K562 (cell line): Measurements from ENCODE around the gene CCDC28B. TPM values are rescaled to one million over a fixed set of nuclear protein-coding genes. Genes with fewer than 3 reads are reported as not detected.
A peak's percentile ranks its signal among the peaks of the same experiment; 100 is the strongest.

Source experiments
- ADNP ChIP-seq: fragments of 200-800 bp; sonication (Bioruptor generic); IDR thresholded peaks from 2 replicates; pipeline ENCODE4 v1.6.1; 2016; ENCODE audit warnings: missing genetic modification characterization, missing compliant biosample characterization
- CEBPB ChIP-seq: fragments of 450-650 bp; IDR thresholded peaks from 2 replicates; pipeline ENCODE4 v1.6.1; 2016; ENCODE audit warnings: missing genetic modification characterization, missing compliant biosample characterization
- ILF3 ChIP-seq: fragments of 450-650 bp; IDR thresholded peaks from 2 replicates; pipeline ENCODE4 v1.6.1; 2018; ENCODE audit warnings: antibody characterized with exemption, mild to moderate bottlenecking, moderate library complexity, borderline replicate concordance
- KDM1A ChIP-seq, 2 experiments: fragments of 450-650 bp; IDR thresholded peaks; 2 replicates each; pipeline ENCODE4 v1.6.1; 2016; ENCODE audit warnings: mild to moderate bottlenecking in 2 of 2
- MCM5 ChIP-seq: fragments of 450-650 bp; IDR thresholded peaks from 2 replicates; pipeline ENCODE4 v1.6.1; 2016; ENCODE audit warnings: low read depth
- MEIS2 ChIP-seq: fragments of 450-650 bp; IDR thresholded peaks from 2 replicates; pipeline ENCODE4 v1.6.1; 2014; ENCODE audit warnings: mild to moderate bottlenecking; ENCODE audit not compliant: partially characterized antibody
- MTA1 ChIP-seq: fragments of 450-650 bp; IDR thresholded peaks from 2 replicates; pipeline ENCODE4 v1.6.1; 2017; ENCODE audit warnings: borderline replicate concordance
- SLC30A9 ChIP-seq: fragments of 250-450 bp; sonication (Bioruptor Pico); IDR thresholded peaks from 2 replicates; pipeline ENCODE4 v1.8.0; 2022; ENCODE audit warnings: mild to moderate bottlenecking, moderate library complexity
- TARDBP ChIP-seq: fragments of 450-650 bp; IDR thresholded peaks from 2 replicates; pipeline ENCODE4 v1.6.1; 2016
- ZBED1 ChIP-seq: IDR thresholded peaks from 2 replicates; pipeline ENCODE4 v1.6.1; 2014
- ZEB2 ChIP-seq: fragments of 450-650 bp; IDR thresholded peaks from 2 replicates; pipeline ENCODE4 v1.6.1; 2016
- ZKSCAN8 ChIP-seq: fragments of 200-800 bp; sonication (Bioruptor generic); IDR thresholded peaks from 2 replicates; pipeline ENCODE4 v1.6.1; 2016; ENCODE audit warnings: missing genetic modification characterization, missing compliant biosample characterization
- ZNF133 ChIP-seq: fragments of 250-450 bp; sonication (Bioruptor Pico); IDR thresholded peaks from 2 replicates; pipeline ENCODE4 v1.4.0; 2020; ENCODE audit warnings: mild to moderate bottlenecking
- ZNF143 ChIP-seq: sonication (generic); formaldehyde crosslinking; IDR thresholded peaks from 2 replicates; pipeline ENCODE4 v1.9.0; 2022; ENCODE audit warnings: mild to moderate bottlenecking, missing genetic modification reagents
- ZNF224 ChIP-seq: sonication (generic); formaldehyde crosslinking; IDR thresholded peaks from 2 replicates; pipeline ENCODE4 v1.8.0; 2022; ENCODE audit warnings: mild to moderate bottlenecking, missing genetic modification reagents
- ZNF717 ChIP-seq: fragments of 250-450 bp; sonication (Bioruptor Pico); IDR thresholded peaks from 2 replicates; pipeline ENCODE4 v1.5.0; 2021
- ZNF830 ChIP-seq: fragments of 250-450 bp; sonication (Bioruptor Pico); IDR thresholded peaks from 2 replicates; pipeline ENCODE4 v1.5.0; 2021; ENCODE audit warnings: mild to moderate bottlenecking
- polyA plus RNA-seq, 8 experiments: library from polyadenylated mRNA; depleted of rRNA in 4 of 8; stranded (reverse) in 5 of 8; unstranded in 3 of 8; fragments of >200 nt; fragmentation: Nextera tagmentation in 2 of 8; fragmentation: Illumina TruSeq in 1 of 8; extraction: Ambion mirVana in 2 of 8; extraction: Trizol in 1 of 8; gene quantifications; 2 replicates each; pipeline versions ENCODE4 v1.2.1 to v1.2.3, GENCODE V29; 2011 to 2014; ENCODE audit warnings: inconsistent platforms in 1 of 8, missing spikeins in 1 of 8
- total RNA-seq, 7 experiments: library from RNA; depleted of rRNA in 6 of 7; stranded (reverse); fragments of >200 nt in 6 of 7; fragmentation: Illumina TruSeq in 2 of 7; extraction: Trizol in 2 of 7; gene quantifications; 2 replicates each; pipeline versions ENCODE4 v1.2.1 to v1.2.3, GENCODE V29; 2011 to 2021; ENCODE audit warnings: low replicate concordance in 1 of 7
- TF ChIP-seq, protein P1 (sequence below): fragments of 450-650 bp; IDR thresholded peaks from 2 replicates; pipeline ENCODE4 v1.6.1; 2016; ENCODE audit warnings: antibody characterized with exemption
- TF ChIP-seq, protein P2 (sequence below): fragments of 450-650 bp; IDR thresholded peaks from 2 replicates; pipeline ENCODE4 v1.6.1; 2016; ENCODE audit warnings: borderline replicate concordance
- TF ChIP-seq, protein P3 (sequence below): fragments of 450-650 bp; IDR thresholded peaks from 2 replicates; pipeline ENCODE4 v1.6.1; 2014; ENCODE audit warnings: low read depth, mild to moderate bottlenecking, moderate library complexity, borderline replicate concordance
- TF ChIP-seq, protein P4 (sequence below), 2 experiments: IDR thresholded peaks; 2 replicates each; pipeline ENCODE4 v1.6.1; 2012; ENCODE audit warnings: improper control_type of control experiment in 2 of 2, low read depth in 2 of 2, low read length in 2 of 2, borderline replicate concordance in 1 of 2

Gene CCDC28B
- total and polyA plus RNA-seq, 9 of the 15 experiments (the other 6 are each of a cell fraction or from before 2014, with no cell fraction given): 5.7 to 54.5 (median 31.7) TPM

DNA sequence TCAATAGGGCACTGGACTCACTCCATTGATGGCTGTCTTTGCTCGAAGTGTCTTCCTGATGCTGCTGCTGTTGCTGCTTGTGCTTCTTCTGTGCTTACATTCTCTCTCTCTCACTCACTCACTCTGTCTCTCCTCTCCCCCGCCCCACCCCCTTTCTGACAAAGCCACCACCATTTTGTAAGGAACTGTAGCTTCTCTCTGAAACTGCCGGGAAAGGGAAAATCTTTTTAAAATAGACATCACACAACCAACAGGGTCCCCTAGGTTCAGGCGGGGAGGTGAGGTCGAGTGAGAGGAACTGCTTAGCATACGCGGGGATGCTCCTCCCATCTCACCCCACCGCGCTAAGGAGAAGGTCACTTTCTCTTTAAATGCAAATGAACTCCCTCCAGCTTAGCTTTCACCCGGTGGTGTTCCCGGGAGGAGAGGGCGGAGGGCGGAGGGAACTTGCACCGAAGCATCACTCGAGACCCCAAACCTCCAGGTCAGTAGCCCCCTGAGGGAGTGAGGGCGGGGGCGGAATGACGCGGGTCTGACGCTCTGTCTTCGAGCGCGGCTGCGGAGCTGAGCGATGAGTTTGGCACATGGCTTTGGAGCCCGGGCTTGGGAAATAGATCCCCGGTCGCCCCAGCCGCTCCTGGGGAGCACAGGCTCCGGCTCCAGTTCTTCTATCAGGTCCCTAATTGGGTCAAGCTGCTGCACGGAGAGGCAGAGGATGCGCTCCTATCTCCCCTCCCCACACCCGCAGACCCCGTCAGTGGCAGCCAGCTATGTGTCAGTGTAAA is at the start of gene CCDC28B (continued):
- TF ChIP-seq, protein P1, sequence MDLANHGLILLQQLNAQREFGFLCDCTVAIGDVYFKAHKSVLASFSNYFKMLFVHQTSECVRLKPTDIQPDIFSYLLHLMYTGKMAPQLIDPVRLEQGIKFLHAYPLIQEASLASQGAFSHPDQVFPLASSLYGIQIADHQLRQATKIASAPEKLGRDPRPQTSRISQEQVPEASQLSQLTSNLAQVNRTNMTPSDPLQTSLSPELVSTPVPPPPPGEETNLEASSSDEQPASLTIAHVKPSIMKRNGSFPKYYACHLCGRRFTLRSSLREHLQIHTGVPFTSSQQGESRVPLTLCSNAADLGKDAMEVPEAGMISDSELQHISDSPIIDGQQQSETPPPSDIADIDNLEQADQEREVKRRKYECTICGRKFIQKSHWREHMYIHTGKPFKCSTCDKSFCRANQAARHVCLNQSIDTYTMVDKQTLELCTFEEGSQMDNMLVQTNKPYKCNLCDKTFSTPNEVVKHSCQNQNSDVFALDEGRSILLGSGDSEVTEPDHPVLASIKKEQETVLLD: no peak
- TF ChIP-seq ZNF830 (CRISPR knock-in tag) (no peak), ZNF717 (CRISPR knock-in tag) (no peak), MCM5 (no peak), KDM1A (IDR thresholded peaks at IDR 0.05) (peak in 1 of 2 experiments; percentile 66; a peak in 2 of 4 replicates), ZBED1 (no peak), TARDBP (no peak), CEBPB (tag) (no peak), ZNF133 (CRISPR knock-in tag) (no peak), ZEB2 (0 out of 2 replicates have a peak, but pooled peaks have one; percentile 14), ZKSCAN8 (CRISPR knock-in tag) (no peak), ILF3 (no peak), ADNP (tag) (no peak), ZNF224 (CRISPR knock-in tag) (no peak), ZNF143 (CRISPR knock-in tag) (no peak), MTA1 (no peak), SLC30A9 (CRISPR knock-in tag) (no peak), MEIS2 (no peak)
- TF ChIP-seq, protein P2, sequence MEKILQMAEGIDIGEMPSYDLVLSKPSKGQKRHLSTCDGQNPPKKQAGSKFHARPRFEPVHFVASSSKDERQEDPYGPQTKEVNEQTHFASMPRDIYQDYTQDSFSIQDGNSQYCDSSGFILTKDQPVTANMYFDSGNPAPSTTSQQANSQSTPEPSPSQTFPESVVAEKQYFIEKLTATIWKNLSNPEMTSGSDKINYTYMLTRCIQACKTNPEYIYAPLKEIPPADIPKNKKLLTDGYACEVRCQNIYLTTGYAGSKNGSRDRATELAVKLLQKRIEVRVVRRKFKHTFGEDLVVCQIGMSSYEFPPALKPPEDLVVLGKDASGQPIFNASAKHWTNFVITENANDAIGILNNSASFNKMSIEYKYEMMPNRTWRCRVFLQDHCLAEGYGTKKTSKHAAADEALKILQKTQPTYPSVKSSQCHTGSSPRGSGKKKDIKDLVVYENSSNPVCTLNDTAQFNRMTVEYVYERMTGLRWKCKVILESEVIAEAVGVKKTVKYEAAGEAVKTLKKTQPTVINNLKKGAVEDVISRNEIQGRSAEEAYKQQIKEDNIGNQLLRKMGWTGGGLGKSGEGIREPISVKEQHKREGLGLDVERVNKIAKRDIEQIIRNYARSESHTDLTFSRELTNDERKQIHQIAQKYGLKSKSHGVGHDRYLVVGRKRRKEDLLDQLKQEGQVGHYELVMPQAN: peak; percentile 60
- TF ChIP-seq, protein P3, sequence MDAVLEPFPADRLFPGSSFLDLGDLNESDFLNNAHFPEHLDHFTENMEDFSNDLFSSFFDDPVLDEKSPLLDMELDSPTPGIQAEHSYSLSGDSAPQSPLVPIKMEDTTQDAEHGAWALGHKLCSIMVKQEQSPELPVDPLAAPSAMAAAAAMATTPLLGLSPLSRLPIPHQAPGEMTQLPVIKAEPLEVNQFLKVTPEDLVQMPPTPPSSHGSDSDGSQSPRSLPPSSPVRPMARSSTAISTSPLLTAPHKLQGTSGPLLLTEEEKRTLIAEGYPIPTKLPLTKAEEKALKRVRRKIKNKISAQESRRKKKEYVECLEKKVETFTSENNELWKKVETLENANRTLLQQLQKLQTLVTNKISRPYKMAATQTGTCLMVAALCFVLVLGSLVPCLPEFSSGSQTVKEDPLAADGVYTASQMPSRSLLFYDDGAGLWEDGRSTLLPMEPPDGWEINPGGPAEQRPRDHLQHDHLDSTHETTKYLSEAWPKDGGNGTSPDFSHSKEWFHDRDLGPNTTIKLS: no peak
- TF ChIP-seq, protein P4, sequence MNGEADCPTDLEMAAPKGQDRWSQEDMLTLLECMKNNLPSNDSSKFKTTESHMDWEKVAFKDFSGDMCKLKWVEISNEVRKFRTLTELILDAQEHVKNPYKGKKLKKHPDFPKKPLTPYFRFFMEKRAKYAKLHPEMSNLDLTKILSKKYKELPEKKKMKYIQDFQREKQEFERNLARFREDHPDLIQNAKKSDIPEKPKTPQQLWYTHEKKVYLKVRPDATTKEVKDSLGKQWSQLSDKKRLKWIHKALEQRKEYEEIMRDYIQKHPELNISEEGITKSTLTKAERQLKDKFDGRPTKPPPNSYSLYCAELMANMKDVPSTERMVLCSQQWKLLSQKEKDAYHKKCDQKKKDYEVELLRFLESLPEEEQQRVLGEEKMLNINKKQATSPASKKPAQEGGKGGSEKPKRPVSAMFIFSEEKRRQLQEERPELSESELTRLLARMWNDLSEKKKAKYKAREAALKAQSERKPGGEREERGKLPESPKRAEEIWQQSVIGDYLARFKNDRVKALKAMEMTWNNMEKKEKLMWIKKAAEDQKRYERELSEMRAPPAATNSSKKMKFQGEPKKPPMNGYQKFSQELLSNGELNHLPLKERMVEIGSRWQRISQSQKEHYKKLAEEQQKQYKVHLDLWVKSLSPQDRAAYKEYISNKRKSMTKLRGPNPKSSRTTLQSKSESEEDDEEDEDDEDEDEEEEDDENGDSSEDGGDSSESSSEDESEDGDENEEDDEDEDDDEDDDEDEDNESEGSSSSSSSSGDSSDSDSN (IDR thresholded peaks at IDR 0.05; ENCODE audit: borderline replicate concordance in 1 of 2, low read depth in 2 of 2, low read length in 2 of 2): peak; percentile 3 to 26; a peak in 2 of 4 replicates
